ENCODE data around the gene GALNT4. TPM values are rescaled to one million over a fixed set of nuclear protein-coding genes. Genes with fewer than 3 reads are reported as not detected.

Gene GALNT4
- total and polyA plus RNA-seq, 8 donors = 2.6 to 15.8 (median 5.2) TPM

DNA sequence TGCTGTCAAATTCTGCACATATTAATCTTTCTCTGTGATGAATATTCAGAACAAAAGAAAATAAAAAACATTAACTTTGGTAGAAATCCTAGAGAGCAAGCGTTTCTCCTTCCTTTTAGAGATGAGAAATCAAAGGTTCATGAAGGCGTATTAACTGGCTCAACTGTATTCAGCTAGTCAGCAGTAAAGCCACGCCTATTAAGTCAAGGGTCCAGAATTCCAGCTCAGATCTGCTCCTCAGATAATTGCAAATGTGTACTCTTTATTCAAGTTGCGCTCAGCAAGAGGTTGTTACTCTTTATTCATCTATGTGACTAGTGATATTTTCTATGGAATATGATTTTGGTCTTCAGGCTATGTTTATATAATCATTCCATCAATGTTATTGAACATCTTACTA is 14.3 kb upstream of the GALNT4 start:
- FAIRE-seq (no peak), DNase-seq (no peak), ATAC-seq (no peak)
- WGBS, 2 donors = 51 to 83% methylated on average over 4 of the region's 4 CpGs
- H3K9me3 ChIP-seq = no peaks in the 10 kb centered on the region
- H3K4me1 ChIP-seq = no peaks in the 10 kb centered on the region
- no peak overlapping the region for H3K4me3 ChIP-seq
- intact Hi-C loops (cut with DNase I) = no loop called here
- H3K27me3 ChIP-seq = no peaks in the 10 kb centered on the region
- H3K27ac ChIP-seq = no peak overlapping the region
- TF ChIP-seq, protein P1, sequence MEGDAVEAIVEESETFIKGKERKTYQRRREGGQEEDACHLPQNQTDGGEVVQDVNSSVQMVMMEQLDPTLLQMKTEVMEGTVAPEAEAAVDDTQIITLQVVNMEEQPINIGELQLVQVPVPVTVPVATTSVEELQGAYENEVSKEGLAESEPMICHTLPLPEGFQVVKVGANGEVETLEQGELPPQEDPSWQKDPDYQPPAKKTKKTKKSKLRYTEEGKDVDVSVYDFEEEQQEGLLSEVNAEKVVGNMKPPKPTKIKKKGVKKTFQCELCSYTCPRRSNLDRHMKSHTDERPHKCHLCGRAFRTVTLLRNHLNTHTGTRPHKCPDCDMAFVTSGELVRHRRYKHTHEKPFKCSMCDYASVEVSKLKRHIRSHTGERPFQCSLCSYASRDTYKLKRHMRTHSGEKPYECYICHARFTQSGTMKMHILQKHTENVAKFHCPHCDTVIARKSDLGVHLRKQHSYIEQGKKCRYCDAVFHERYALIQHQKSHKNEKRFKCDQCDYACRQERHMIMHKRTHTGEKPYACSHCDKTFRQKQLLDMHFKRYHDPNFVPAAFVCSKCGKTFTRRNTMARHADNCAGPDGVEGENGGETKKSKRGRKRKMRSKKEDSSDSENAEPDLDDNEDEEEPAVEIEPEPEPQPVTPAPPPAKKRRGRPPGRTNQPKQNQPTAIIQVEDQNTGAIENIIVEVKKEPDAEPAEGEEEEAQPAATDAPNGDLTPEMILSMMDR (IDR thresholded peaks at IDR 0.05) = no peak
- H3K36me3 ChIP-seq = no peaks in the 10 kb centered on the region

DNA sequence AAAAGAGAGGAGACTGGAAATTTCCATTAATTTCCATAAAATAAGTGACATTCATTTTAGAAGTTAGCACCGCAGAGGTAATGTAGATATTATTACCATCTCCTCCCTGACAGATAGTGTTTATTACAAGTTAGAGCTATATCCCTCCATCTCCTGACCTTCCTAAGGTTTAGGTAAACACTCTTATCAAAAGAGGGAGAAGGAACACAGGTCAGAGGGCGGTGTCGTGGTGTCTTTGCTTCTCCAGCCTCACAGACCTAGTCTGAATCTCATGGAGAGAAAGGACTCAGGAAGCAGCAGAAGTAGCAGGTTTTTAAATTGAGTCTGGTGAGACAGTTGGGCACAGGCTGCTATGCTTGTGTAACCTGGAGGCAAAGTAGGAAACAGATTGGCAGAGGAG is 12.8 kb upstream of the GALNT4 start:
- intact Hi-C loops (cut with DNase I) = no loop called here
- TF ChIP-seq, protein P1 (IDR thresholded peaks at IDR 0.05) = no peak
- 62 to 66% methylated on average over 3 of the region's 3 CpGs for WGBS, 2 donors
- no peaks in the 10 kb centered on the region for H3K9me3 ChIP-seq
- H3K36me3 ChIP-seq = no peaks in the 10 kb centered on the region
- FAIRE-seq = no peak
- no peak for DNase-seq
- H3K4me1 ChIP-seq = no peaks in the 10 kb centered on the region
- H3K27ac ChIP-seq = no peak overlapping the region
- H3K4me3 ChIP-seq = no peak overlapping the region
- no peak for ATAC-seq
- no peaks in the 10 kb centered on the region for H3K27me3 ChIP-seq

DNA sequence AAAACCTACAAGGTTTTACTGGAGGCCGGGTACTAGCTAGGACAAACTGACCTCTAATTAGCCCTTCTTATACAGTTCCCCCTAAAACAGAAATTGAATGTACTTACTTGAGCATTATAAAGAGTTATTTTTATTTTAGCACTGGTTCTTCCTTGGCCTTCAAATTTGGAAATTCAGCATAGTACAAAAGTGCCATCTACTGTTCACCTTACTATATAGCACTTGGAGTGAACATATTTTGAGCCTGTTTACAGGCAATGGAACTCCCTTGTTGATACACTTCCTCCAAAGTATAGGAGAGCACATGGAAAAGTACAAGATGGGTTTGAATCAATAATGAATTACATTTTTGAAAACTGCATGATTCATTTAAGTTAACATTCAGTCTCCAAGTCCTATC is 5.1 kb upstream of the GALNT4 start:
- DNase-seq (no peak), ATAC-seq (peak in 3 of 4 donors; percentile 28 to 37 (median 34)), FAIRE-seq (peak; percentile 85)
- H3K27ac ChIP-seq = no peak overlapping the region
- H3K27me3 ChIP-seq = no peaks in the 10 kb centered on the region
- whole genome bisulfite sequencing, 2 donors = 30 to 37% methylated on average over 1 of the region's 1 CpG
- TF ChIP-seq, protein P1 (IDR thresholded peaks at IDR 0.05) = peak; percentile 36 to 57 (median 46)
- peaks cover 5 to 9% (median 7%) of the 10 kb centered on the region in 3 donors for H3K4me1 ChIP-seq
- intact Hi-C loops (cut with DNase I) = loop anchor here in 2 of 3 donors (5.0 to 10.0 kb wide), 3 partner anchors 57 to 505 kb away; no protein-coding TSS in a partner anchor
- H3K9me3 ChIP-seq = no peaks in the 10 kb centered on the region
- H3K4me3 ChIP-seq = no peak overlapping the region
- H3K36me3 ChIP-seq = no peaks in the 10 kb centered on the region

DNA sequence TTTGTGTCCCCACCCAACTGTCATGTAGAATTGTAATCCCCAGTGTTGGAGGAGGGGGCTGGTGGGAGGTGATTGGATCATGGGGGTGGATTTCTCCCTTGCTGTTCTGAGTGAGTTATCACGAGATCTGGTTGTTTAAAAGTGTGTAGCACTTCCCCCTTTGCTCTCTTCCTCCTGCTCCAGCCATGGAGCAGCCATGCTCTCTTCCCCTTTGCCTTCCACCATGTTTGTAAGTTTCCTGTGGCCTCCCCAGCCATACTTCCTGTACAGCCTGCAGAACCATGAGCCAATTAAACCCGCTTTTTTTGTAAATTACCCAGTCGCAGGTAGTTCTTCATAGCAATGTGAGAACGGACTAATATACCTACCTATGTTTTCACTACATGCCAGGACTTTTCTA is 3.8 kb upstream of the GALNT4 start:
- no peaks in the 10 kb centered on the region for H3K9me3 ChIP-seq
- H3K36me3 ChIP-seq = no peaks in the 10 kb centered on the region
- DNase-seq (no peak), ATAC-seq (no peak), FAIRE-seq (no peak)
- no peaks in the 10 kb centered on the region for H3K27me3 ChIP-seq
- 71 to 80% methylated on average over 4 of the region's 4 CpGs for WGBS, 2 donors
- intact Hi-C loops (cut with DNase I) = loop anchor here in 2 of 3 donors (5.0 to 10.0 kb wide), 3 partner anchors 56 to 504 kb away; no protein-coding TSS in a partner anchor
- H3K4me3 ChIP-seq = no peak overlapping the region
- peaks cover 5 to 12% (median 7%) of the 10 kb centered on the region in 3 donors for H3K4me1 ChIP-seq
- TF ChIP-seq, protein P1 (IDR thresholded peaks at IDR 0.05) = no peak
- H3K27ac ChIP-seq = no peak overlapping the region

Measured in pancreas (tissue), 10 donors.